Stimulated activated CD4-positive, alpha-beta T cell treated with anti-CD3 and anti-CD28 coated beads, Interleukin-1b, Interleukin-23, amount 100 ng/mL, for 4 hours (primary cell): ENCODE data around the gene AASS.
A peak's percentile ranks its signal among the peaks of the same experiment; 100 is the strongest.

ENCODE experiments used
- DNase-seq, 2 donors: peaks; one replicate each; pipeline ENCODE4 v3.0.0-alpha.2; 2020; ENCODE audit warnings: low read depth in 2 of 2

AASS gene

DNA sequence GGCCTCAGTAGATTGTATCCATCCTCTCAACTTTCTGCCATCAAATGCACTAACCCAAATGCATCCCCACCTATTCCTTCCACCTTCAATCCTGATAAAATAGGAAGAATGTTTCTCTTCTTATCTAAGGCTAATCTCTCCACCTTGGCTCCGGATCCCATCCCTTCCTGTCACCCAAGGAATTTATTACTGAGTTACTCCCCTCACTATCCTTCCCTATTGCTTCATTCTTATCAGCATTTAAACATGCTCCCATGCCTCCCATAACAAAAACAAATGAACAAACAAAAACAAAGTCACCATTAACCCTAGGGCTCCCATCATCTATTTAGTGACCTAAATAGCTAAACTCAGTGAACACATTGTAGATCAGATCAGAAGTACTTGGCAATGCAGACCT, 25.3 kb downstream of the AASS start:
- DNase-seq: no peak

DNA sequence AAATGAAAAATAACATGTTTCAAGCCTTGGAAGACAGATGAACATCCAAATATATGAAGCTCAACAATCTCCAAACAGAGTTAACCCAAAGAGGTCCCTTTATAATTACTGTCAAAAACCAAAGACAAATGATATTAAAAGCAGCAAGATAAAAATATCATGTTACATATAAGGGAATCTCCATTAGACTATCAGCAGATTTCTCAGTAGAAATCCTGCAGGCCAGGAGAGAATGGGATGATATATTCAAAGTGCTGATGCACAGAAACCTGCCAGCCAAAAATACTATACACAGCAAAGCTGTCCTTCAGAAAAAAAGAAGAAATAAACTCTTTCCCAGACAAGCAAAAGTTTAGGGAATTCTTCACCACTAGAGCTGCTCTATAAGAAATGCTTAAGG, 41.0 kb downstream of the AASS start:
- DNase-seq: no peak

DNA sequence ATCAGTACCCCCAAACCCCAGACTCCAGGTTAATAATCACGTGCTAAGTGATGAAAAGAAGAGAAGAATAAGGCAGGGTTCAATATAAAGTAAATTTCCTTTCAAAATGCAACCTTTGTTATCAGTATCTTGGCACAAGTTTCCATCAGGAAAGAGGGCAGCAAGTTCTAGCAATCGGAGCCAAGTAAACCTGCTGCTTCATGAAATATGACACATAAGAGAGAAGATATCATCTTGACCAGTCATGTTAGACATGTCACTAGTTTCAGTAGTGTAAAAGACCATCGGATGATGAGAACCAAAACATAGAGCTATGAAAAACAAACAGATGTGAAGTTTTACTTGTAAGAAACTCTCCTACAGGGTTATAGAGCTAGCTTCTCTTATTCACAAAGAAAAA, 44.0 kb downstream of the AASS start:
- DNase-seq: no peak

GRCh38 chr7:122095642-122096041, 48.4 kb downstream of the AASS start:
- DNase-seq: no peak

GRCh38 chr7:122094549-122094948, 49.5 kb downstream of the AASS start:
- DNase-seq: no peak

GRCh38 chr7:122092964-122093797, 50.9 kb downstream of the AASS start:
- DNase-seq: peak; percentile 22 to 34

GRCh38 chr7:122082670-122083069, 61.4 kb downstream of the AASS start:
- DNase-seq: no peak

DNA sequence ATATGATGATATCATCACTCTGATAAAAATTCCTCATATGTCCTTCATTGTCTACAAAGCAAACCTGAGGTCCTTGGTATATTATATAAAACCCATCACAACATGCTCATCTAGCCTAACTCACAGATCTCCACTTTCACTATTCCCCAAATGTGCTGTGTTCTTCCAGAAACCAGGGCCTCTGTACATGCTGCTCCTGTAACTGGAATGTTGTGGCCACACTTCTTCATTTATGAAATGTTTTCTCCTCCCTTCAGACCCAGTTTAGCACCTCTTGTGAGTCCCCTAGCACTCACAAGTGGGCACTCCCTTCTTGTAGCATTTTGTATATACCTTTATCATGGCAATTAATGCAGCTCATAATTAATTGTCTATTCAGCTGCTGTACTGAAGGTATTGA, 61.9 kb downstream of the AASS start:
- DNase-seq: no peak

DNA sequence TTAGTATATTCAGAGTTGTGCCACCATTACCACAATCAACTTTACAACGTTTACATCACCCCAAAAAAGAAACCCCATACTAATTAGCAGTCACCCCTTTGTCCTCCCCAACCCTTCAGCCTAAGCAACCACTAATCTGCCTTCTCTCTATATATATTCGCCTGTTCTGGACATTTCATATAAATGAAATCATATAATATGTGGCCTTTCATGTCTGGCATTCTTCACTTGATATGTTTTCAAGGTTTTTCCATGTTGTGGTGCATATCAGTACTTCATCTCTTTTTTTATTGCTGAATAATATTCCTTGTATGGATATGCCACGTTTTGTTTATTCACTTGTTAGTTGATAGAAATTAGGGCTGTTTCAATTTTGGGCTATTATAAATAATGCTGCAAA, 70.4 kb downstream of the AASS start:
- DNase-seq: no peak

GRCh38 chr7:122072924-122073599, 71.0 kb downstream of the AASS start:
- no peak for DNase-seq

DNA sequence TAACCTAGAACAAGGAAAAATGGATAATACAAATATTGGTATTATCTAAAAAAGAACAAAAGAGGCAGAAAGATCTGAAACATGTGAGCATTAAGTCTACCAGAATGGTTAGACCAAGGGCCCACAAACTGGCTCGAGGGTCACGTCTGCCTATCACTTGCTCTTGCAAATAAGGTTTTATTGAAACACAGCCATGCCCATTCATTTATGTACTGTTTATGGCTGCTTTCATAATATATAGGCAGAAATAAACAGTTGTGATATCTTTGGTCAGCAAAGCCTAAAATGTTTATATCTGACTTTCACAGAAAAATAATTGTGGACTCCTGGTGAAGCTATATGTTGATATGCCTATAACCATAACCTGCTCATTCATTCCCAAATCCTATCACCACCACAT, 71.8 kb downstream of the AASS start:
- DNase-seq: no peak

DNA sequence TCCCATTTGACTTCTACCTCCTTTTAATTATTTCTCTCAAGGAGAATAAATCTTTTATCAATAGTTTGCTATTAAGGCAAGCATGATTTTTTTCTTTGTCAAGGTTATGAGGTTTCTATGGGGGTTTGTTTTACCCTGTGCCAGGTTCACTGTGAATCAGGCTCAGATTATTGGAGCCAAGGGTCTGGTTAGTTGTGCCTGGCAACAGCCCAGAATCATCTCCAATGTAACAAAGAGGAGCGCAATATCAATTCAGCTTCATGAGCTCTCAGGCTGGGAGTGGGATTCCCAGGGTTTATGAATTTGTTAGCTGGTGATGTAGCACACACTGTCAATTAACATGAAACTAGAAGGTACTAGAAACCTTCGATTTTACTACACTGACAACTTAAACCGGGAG, 73.2 kb downstream of the AASS start:
- no peak for DNase-seq

DNA sequence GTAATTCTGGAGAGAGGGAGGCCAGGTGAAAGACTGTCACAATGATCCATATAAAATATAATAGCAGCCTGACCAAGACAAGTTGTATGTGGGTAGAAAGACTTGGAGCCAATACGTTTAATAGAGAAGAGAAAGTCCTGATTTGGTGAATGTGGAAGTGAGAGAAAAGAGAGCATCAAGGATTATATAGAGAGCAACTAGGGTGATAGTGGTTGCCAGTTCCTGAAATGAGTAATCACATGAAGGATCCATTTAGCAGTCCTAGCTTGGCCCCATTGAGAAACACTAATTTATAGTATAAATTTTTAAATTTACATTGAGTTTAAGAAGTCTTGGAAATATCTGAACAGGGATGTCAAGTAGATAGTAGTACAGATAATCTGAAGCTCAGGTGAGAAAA, 74.0 kb downstream of the AASS start:
- DNase-seq: no peak

GRCh38 chr7:122068999-122069398, 75.0 kb downstream of the AASS start:
- DNase-seq: no peak

DNA sequence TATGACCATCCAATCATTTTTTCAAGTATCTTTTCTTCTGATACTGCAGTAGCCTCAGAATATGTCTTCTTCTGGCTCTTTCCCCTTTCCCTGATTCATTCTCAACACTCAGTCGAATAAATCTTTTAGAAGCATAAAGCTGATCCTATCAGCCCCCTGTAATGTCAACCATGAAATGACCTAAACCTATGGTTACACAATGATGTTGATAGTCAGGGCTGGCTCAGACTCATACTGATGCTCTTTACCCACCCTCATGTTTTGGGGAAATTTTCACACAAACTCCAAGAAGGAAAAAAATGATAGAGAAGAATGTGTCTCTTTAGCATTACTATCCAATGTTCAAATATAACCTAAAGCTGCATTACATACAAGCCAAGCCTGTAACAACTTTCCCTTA, 76.0 kb downstream of the AASS start:
- DNase-seq: no peak

GRCh38 chr7:122067077-122067476, 77.0 kb downstream of the AASS start:
- DNase-seq: no peak

GRCh38 chr7:122064971-122065370, 79.1 kb downstream of the AASS start:
- no peak for DNase-seq

GRCh38 chr7:122063146-122063545, 80.9 kb downstream of the AASS start:
- no peak for DNase-seq

- DNase-seq: no peak
These were observed 84.5 kb downstream of the AASS start for GRCh38 chr7:122059542-122059941.

GRCh38 chr7:122056977-122057376, 87.1 kb downstream of the AASS start:
- no peak for DNase-seq

GRCh38 chr7:122055073-122055472, 89.0 kb downstream of the AASS start:
- no peak for DNase-seq

- no peak for DNase-seq
These were observed 89.7 kb downstream of the AASS start for GRCh38 chr7:122054393-122054792.

DNA sequence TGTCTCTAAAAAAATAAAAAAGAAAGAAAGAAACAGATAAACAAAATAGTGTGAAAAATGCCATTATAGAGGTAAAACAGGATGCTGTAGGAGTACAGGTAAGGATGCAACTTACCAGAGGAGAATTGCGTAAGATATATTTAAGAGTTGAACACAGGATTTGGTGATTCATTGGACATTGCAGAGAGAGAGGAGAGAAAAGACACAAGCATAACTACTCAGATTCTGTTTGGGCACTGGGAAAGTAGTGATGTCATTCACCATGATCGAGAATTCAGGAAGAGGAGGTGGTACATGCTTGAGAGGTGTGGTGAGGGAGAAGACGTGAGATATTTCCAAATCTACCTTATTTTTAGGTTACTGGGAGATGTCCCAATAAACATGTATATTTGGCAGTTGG, 97.6 kb downstream of the AASS start:
- no peak for DNase-seq
